Hematopoietic multipotent progenitor cell treated with erythropoietin and hydrocortisone succinate and interleukin-3 and kit ligand, for 8 days (in vitro differentiated cells): Measurements from ENCODE around the gene SMIM1.
A peak's percentile ranks its signal among the peaks of the same experiment; 100 is the strongest.
"Not testable (repeated sequence)": the region's sequence is repeated elsewhere in the genome, so short reads cannot be mapped to it uniquely, and the experiment has no call there.

Experiments used
- DNase-seq: peaks from one replicate; pipeline ENCODE4 v3.0.0-alpha.2; 2015

SMIM1 gene

GRCh38 chr1:3796215-3797061, 23.9 kb downstream of the SMIM1 start, which contains the start of gene LRRC47:
LRRC47 (minus strand) TSS chr1:3796498; CDS start chr1:3796476, 22 bp downstream.
- peak; percentile 95 for DNase-seq

DNA sequence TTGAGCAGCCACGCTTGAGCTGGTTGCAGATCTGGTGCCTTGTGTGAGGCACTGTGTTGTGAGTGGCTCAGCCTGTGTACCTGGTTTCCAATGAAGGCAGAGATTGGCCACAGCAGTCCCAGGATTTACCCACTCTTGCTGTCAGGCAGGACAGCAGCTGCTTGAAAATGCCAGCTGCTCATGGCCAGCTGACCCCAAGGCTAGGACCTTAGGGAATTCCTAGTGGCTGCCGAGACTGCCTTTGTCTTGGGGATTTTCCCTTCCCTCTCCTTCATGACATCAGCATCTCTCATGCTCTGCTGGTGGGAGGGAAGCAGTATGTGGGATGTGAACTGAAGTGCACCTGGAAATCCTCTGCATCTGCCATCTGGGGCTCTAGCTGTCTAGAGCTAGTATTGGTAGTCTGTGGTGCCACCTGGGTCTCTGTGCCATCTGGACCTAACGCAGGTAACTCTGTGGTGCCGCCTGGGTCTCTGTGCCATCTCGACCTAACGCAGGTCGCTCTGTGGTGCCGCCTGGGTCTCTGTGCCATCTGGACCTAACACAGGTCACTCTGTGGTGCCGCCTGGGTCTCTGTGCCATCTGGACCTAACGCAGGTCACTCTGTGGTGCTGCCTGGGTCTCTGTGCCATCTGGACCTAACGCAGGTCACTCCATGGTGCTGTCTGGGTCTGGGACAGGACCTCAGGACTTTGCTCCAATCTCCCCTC, 27.6 kb downstream of the SMIM1 start:
- no peak for DNase-seq

DNA sequence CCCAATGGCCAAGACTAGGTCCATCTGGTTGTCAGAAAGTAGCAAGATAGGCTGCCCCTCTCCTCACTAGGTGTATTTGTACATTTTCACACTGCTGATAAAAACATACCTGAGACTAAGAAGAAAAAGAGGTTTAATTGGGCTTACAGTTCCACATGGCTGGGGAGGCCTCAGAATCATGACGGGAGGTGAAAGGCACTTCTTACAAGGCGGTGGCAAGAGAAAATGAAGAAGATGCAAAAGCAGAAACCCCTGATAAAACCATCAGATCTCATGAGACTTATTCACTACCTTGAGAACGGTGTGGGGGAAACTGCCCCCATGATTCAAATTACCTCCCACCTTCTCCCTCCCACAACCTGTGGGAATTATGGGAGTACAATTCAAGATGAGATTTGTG, 28.2 kb downstream of the SMIM1 start:
- not testable (repeated sequence) for DNase-seq

DNA sequence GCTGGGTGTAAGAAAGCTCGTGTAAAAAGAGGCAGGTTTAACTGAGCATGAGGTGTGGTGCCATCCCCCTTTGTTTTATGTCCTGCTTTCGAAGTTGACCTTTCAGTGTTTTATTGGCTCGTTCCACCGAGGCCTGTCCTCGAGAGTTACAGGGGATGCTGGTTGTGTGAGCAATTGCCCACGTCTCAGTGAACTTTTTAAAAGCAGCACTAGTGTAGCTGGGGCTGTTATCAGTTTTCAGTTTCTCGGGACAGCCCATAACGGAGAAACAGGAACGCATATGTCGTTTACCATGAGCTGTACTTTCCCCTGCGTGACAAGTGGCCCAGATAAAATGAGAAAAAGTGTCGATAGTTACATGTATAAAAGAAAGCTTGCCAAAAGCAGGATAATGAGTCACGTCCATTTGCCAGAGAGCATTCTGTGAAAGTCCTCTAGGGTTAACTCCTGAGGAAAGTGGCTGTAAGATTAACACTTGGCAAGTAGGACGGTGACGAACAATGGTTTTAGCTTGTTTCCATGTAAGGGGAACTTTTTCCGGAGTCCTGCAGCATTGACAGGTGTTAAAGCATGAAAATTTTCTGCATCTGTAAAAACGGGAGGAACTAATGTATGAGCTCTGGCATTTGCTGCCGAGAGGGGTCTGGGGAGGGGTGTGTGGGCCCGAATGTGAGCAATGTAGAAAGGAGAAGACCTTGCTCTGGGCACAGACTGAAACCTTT, 31.5 kb downstream of the SMIM1 start:
- DNase-seq: peak; percentile 72

DNA sequence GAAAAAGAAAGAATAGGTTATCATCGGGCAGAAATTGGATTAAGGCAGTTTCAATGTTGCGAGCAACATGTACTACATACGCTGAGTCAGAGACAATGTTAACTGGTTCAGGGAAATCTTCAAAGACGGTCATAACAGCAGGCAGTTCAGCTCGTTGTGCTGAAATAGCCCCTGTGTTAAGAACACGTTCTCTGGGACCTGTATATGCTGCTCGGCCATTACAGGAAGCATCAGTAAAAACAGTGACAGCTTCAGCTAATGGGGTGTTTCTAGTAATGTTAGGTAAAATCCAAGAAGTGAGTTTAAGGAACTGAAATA, 32.0 kb downstream of the SMIM1 start:
- not testable (repeated sequence) for DNase-seq

DNA sequence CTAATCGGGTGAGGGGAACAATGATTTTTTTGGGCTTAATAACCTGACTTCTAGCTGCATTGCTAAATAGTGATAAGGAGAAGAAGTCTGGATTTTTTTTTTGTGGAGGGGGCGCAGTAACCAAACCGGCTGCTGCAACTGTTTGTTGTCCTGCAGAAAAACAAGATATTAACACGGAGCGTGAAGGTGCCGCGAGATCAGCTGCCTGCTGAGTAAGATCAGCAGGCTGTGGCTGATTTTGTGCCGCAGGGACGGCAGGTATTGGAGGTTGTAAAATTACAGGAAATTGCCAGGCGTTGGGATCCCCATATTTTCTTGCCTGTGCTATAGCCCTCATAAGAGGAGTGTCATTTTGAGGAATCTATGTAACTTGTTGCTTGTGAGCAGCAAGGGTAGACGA, 32.5 kb downstream of the SMIM1 start:
- no peak for DNase-seq

DNA sequence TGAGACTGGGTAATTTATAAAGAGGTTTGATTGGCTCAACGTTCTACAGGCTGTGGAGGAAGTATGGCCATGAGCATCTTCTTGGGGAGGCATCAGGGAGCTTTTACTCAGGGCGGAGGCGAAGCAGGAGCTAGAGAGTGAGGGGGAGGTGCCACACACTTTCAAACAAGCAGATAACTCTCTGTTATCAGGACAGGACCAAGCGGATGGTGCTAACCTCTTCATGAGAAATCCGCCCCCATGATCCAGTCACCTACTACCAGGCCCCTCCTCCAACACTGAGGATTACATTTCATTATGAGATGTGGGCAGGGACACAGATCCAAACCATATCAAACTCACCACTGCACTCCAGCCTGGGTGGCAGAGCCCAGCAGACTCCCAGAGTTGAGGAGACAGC, 35.2 kb downstream of the SMIM1 start:
- peak; percentile 51 for DNase-seq

- no peak for DNase-seq
Observed at GRCh38 chr1:3809680-3810079, 37.1 kb downstream of the SMIM1 start.

GRCh38 chr1:3810149-3810761, 37.7 kb downstream of the SMIM1 start:
- not testable (repeated sequence) for DNase-seq

DNA sequence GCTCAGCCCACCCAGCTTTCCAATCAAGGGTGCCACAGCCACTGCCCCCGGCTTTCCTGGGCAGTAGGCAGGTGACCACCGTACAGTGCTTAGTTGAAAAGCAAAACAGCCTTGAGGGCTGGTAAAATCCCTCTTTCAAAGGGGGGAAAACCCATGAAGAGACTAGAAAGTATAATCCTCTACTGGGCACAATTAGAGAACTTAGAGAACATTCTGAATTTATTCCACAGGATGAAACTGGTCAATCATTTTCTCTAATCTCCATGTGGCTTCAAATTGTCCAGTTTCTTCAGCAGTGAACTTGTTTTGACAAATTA, 39.0 kb downstream of the SMIM1 start:
- no peak for DNase-seq

- DNase-seq: no peak
Observed at GRCh38 chr1:3814065-3814464, 41.5 kb downstream of the SMIM1 start.

DNA sequence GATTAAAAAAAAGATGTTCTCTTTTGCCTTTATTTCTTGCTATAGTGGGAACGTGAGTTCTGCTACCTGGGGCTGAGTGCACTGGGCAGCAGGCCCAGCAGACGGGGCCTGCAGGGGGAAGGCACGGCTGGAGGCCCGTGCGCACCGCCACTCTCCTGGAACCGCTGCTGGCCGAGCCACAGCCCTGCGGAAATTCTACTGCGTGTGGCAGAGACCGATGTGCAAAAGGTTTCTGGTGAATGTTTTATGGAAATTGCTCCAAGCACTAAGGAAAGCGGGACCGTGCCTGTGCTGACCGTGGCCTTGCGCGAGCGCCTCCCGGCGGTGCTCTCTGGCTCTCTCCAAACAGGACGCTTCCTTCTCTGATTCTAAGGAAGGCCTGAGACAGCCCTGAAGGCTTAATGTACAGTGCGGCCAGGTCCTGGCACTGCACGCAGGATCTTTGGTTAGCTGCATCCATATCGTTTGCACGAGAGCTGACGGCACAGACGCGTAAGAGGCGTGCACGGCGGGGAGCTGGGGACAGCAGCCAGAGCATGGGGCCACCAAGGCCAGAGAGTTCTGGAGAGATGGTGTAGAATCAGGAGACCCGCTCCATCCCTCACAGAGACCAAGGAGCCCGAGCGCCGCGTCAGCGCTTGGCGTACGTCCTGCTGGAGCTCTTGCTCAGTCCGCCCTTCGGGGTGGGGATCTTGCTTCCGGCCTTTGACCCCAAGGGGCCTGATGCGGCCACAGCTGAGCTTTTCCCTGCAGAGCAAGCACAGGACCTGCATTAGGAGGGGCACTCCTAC, 42.4 kb downstream of the SMIM1 start:
- DNase-seq: no peak

- no peak for DNase-seq
Observed at GRCh38 chr1:3816331-3817137, 44.0 kb downstream of the SMIM1 start.

GRCh38 chr1:3817138-3817740, 44.7 kb downstream of the SMIM1 start:
- DNase-seq: no peak

GRCh38 chr1:3817821-3818597, 45.5 kb downstream of the SMIM1 start:
- DNase-seq: no peak

GRCh38 chr1:3819771-3820200, 47.2 kb downstream of the SMIM1 start:
- no peak for DNase-seq

DNA sequence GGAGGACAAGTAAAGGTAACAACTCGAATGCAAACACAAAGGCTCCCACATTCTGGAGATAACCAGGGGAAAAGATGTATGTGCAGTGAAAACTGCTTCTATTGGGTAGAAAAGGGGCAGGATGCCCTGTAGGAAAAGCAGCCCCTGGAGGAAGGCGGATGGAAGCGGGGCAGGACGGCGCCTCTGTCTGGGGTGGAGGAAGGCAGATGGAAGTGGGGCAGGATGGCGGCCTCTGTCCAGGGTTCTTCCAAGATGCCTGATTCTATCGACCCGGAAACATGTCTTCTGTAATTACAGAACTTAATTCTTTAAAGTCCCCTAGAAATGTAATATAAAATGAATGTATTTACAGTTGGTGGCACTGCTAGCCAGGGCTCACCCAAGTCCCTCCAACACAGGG, 47.8 kb downstream of the SMIM1 start:
- DNase-seq: no peak

- no peak for DNase-seq
Observed at GRCh38 chr1:3821004-3821403, 48.5 kb downstream of the SMIM1 start.

DNA sequence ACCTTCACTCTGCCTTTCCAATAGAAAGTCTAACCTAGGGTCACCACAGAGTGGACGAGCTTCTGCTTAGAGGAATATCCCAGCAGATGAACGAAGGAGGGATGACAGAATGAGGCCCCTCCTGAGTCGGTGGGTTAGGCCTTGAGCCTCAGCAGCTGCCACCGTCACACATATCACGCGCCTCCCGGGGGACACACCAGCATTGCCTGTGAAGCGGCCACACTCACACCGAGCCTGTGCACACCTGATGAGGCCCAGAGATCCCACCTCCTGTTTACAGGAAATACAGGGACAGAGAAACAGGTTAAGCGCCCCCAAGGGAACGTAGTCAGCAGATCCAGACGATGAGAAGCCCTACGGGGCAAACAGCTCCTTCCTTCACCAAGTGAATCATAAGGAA, 48.9 kb downstream of the SMIM1 start:
- no peak for DNase-seq

GRCh38 chr1:3821908-3822307, 49.4 kb downstream of the SMIM1 start:
- no peak for DNase-seq
